GM21723 (cell line): Measurements from ENCODE around the gene GTF2H2C.
"Not testable (repeated sequence)": the region's sequence is repeated elsewhere in the genome, so short reads cannot be mapped to it uniquely, and the experiment has no call there.

Experiments
- ATAC-seq: cut with Tn5 transposase; IDR thresholded peaks from one replicate; pipeline ENCODE4 v1.9.1; 2021; ENCODE audit warnings: mild to moderate bottlenecking, moderate library complexity; ENCODE audit not compliant: unreplicated experiment

Gene GTF2H2C

GRCh38 chr5:69560587-69561431 lies 818 bp downstream of the GTF2H2C start:
- peak; percentile 10 for ATAC-seq

- ATAC-seq, result not testable (repeated sequence)
Observed at GRCh38 chr5:69566172-69566571, 6.2 kb downstream of the GTF2H2C start.

DNA sequence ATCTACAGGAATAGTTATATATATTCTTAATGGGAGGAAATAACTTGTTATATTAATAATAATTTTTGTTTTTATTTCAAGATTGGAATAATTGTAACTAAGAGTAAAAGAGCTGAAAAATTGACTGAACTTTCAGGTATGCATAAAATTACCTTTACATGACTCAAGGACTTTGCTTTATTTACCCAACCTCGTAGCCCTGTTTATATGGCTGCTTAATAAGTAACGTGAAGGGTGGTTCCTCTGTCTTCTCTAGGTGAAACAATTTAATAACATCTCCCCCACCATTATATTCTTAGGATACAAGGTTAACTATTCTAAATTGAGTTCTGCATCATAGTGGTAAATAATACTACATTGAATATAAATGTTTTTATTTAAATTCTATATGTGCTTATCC lies 8.1 kb downstream of the GTF2H2C start:
- ATAC-seq, result not testable (repeated sequence)

- not testable (repeated sequence) for ATAC-seq
Observed at GRCh38 chr5:69583356-69583755, 23.4 kb downstream of the GTF2H2C start.

GRCh38 chr5:69596114-69596840 lies 36.3 kb downstream of the GTF2H2C start:
- ATAC-seq, result not testable (repeated sequence)

- peak; percentile 97 for ATAC-seq
Observed at GRCh38 chr5:69601947-69602346, 42.0 kb downstream of the GTF2H2C start.

GRCh38 chr5:69606839-69607238 lies 46.8 kb downstream of the GTF2H2C start:
- ATAC-seq, result not testable (repeated sequence)

DNA sequence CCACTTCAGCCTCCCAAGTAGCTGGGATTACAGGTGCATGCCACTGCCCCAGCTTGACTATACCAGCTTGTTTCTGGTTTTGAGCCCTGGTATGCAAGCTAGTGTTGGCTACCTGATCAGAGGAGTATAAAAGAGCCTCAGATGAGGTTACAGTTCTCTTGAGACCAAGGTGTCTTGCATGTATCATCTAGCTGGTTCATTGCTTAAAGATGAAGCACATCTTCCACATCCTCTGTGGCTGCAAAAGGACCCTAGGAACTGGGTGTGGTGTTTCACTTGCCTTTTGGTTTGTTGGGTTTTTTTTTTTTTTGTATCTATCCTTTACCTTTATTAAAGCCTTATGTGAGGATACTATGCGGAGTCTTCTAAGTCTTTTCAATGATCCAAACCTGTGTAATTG lies 47.8 kb downstream of the GTF2H2C start:
- ATAC-seq, result not testable (repeated sequence)

DNA sequence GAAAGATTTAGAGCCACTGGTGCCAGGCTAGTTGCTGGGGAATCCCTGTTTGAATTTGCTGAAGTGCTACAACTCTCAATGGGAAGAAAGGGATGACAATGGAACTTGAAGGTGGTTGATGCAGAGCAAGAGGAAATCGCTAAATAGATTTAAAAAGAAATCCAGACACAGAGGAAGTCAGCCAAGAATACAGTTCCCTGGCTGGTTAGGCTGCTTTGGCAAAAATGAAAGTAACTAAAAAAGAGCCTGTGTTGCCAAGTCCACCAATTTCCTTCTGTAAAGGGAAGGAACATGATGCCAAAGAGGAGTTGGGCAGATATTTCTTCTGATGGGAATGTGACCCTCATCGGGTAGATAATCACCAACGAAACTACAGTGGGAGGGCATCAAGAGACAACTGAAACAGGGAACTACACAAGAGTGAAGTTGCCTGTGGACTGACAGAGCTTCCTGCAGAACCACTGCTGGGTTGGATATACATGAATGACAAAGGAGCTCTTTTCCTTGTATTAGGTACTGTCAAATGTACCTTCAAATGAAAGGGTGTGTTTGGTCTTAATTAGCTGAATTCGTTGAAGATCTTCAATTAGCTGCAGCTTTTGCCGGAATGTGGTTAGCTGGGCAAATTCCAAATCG lies 49.0 kb downstream of the GTF2H2C start:
- ATAC-seq, result not testable (repeated sequence)

- not testable (repeated sequence) for ATAC-seq
Observed at GRCh38 chr5:69614843-69615242, 54.9 kb downstream of the GTF2H2C start.

GRCh38 chr5:69631879-69632278 lies 71.9 kb downstream of the GTF2H2C start:
- ATAC-seq, result not testable (repeated sequence)
